SHP77 (cell line): ENCODE results near the gene OOSP3.
"Not testable (repeated sequence)": the region's sequence is repeated elsewhere in the genome, so short reads cannot be mapped to it uniquely, and the experiment has no call there.

ENCODE experiments used
- DNase-seq, 2 experiments: peaks; one replicate each; lab custom pipeline; 2025; lab: John Stamatoyannopoulos, UW

Gene OOSP3, protein sequence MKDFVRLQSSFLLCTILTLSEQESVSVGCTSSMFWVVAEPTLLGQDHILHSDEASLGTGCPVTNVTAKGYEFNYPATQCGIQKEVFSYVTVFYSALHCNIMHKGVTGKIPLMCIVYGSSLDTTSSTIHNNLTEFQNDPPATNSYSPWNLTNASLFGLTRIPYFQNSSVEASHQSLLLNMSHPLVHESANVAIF

DNA sequence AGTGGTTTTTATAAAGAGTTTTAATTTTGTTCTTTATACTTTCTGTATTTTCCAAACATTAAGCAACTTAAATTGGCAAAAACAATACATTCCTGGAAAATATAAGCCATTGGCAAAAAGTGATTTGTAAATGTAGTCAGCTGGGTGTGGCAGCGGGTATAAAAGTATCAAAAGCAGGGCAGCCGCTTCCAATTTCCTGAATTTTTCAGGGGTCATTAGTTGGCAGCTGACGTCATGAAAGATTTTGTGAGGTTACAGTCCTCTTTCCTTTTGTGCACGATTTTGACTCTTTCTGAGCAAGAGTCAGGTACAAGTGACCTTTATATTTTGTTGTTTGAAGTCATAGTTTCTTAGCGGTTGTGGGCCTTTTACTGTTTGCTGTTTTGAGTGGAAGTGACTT, at the start of gene OOSP3:
Gene OOSP3, plus strand, starts transcription at position 208 of the 400 bp plus-strand sequence. Its CDS starts 27 bp downstream, at position 235.
- no peak for DNase-seq

DNA sequence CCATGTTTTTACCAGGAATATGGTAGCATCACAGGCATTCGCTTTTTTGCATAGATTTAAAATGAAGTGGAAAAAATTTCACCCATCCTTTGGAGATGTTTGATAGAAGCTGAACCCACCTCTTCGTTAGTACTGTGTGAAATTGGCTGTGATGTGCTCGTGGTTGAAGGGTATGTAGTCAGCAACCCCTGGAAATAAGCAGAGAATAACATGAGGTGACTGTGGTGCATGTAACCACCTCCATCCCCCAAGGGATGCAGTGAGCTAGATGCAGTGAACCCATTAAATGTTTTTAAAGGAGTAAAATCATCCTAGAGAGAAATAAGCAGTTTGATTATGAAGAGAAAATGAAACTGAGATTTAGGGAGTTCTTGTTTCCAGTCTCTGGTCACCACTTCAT, 49.2 kb upstream of the OOSP3 start:
- no peak for DNase-seq

DNA sequence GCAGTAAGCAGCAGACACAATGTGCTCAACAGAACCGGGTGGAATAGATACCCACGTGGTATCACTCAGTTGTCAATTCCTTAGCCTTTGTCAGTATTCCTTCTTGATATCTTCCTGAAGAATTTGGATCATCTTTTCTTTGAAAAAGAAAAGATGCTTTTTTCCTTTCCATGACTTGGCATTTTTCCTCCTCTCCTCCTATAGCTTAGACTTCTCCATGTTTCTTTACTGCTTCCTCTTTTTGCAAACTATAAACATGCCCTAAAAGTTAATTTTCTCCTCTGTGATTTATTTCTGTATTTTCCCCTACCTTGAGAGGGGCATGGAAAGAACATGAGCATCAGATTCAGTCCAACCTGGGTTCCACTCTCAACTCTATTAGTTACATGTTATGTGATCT, 45.0 kb upstream of the OOSP3 start:
- DNase-seq: no peak

DNA sequence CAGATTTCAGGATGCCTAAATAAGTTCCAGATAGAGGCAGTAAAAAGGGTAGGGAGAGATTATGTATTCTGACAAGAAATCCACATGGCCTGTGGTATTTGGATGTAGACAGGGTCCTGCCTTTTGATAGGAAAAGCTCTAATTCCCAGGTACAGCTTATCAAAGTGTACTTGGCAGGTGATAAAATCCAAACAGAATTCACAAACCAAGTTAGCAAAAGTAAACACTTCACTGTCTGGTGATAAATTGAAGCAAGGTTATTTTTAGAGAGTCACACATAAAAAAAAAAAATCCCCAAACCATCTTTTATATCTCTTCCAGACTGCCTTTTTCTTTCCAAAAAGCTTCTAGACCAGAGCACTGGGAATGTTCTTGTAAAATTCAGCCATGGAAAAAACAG, 39.0 kb upstream of the OOSP3 start:
- no peak for DNase-seq

DNA sequence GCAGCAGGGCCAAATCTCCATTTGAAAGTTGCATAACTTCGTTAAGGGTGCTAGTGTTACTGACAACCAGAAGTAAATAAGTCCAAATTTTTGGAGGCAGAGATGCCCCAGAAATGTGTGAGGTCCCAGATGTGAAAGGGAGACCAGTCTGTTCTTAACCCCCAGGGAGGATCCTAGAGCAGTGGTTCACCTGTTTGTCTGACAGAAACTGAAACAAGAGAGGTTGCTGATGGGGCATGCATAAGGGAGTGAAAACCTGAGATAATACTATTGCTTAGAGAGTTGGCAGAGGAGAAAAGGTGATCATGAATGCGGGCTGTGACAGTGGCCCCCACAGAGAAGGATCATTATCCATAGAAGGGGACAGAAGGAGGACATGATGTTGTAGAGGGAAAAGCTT, 37.1 kb upstream of the OOSP3 start:
- no peak for DNase-seq

DNA sequence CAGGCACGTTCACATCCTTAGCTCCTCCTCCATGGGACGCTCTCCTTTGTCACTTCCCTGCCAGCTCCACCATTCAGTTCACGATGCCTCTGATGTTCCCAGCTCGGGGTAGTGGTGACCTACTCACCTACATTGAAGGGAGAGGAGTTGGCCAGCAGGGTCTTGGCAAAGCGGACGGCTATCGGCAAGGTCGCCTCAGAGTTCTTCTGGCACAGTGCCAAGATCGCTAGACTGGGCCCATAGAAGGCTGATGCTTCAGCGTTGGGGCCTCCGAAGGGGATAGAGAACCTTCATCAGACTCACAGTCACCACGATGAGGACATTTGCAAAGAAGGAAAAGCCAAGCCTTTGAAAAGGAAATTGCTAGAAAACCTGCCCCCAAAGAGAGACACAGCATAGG, 36.3 kb upstream of the OOSP3 start:
- no peak for DNase-seq

DNA sequence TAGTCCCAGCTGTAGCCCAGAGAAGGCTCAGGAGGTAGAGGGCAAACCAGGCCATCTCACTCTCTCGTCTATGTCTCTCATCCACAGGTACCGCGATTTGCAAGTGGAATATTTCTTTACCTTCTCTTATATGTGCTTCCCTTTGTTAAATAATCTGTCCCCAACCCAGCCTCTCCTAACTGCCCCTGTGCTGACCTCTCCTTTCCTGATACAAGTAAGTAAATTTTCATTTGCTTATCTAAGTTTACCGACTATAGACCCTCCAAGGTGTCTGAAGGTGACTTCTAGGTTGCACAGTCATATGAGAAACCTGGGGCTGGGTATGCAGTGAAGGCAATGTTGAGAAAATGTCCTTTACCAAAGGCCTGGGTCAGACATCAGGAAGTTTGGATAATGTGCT, 33.2 kb upstream of the OOSP3 start, which contains the start of gene CBLIF:
Gene CBLIF, minus strand, starts transcription at position 101 of the 400 bp plus-strand sequence. Its CDS starts 46 bp downstream, at position 55.
- DNase-seq: no peak

DNA sequence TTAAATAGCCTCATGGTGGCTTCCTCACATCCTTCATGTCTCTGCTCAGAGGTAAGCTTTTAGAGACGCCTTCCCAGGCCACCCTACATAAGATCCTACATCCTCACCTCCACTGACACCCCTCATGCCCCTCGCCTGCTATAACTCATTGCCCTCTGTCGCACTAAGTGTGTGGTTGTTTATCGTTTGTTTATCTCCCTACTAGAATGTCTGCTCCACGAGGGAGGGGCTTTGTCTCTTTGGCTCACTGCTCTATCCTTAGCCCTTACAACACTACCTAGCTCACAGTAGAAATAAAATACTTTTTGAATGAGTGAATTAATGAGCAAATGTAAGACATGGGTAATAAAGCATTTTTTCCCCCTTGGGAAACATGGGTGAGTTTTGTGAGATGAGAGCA, 32.0 kb upstream of the OOSP3 start:
- no peak for DNase-seq

DNA sequence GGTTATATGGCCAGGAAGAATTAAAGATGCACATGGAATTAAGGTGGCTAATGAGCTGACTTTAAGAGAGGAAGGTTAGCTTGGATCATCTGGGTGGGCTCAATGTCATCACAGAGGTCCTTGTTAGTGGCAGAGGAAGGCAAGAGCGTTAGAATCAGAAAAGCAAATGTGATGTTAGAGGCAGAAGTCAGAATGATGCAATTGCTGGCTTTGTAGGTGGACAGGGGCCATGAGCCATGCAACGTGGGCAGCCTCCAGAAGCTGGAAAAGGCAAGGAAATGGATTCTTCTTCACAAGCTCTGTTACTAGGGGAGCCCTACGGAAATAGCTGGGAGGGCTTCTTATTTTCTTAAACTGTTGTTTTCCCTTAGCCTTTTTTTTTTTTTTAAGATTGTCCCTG, 31.0 kb upstream of the OOSP3 start:
- DNase-seq: no peak

DNA sequence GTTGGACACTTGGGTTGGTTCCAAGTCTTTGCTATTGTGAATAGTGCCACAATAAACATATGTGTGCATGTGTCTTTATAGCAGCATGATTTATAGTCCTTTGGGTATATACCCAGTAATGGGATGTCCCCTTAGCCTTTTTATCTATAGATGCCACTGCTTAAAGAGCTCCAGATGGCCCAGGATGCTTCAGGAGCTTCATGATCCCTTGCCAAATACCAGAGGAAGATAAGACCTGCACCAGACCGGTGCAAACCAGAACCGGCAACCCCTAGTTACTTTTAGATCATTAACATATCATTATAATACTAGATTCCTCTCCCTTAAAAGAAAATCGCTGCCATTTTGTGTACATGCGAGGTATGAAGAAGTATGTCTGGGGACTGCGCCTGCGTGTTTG, 30.1 kb upstream of the OOSP3 start:
- not testable (repeated sequence) for DNase-seq

DNA sequence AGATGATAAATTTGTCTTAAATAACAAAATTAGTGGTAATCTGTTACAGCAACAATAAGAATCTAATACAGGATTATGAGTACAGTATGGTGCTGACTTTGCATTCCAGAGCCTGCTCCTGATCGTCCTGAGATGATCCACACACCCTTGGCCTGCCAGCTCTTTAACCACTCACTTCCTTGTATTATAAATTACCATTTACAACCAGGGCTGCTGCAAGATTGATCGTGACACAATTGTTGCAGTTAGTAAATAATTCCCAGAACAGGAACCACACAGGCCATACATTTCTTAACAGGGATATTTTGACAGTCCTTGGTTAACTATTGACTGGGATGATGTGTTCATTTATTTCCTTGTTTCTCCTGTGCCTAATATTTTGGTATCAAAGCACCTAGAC, 29.5 kb upstream of the OOSP3 start:
- no peak for DNase-seq

DNA sequence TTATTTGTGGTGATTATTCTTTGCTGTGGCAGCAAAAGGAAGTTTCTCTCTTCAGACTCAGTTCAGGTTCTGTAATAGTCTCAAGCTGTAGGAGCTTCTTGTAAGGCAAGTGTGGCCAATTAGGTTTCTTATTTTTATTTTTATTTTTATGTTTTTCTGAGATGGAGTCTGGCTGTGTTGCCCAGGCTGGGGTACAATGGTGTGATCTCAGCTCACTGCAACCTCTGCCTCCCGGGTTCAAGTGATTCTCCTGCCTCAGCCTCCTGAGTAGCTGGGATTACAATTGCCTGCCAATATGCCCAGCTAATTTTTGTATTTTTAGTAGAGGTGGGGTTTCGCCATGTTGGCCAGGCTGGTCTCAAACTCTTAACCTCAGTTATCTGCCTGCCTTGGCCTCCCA, 29.0 kb upstream of the OOSP3 start:
- DNase-seq: not testable (repeated sequence)

DNA sequence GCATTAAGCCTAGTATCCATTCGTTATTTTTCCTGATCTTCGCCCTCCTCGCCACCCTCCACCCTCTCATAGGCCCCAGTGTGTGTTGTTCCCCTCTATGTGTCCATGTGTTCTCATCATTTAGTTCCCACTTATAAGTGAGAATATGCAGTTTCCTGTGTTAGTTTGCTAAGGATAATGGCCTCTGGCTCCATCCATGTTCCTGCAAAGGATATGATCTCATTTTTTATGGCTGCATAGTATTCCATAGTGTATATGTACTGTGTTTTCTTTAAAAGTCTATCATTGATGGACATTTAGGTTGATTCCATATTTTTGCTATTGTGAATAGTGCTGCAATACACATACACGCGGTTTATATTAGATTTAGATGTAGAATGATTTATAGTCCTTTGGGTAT, 27.2 kb upstream of the OOSP3 start:
- DNase-seq: not testable (repeated sequence)

DNA sequence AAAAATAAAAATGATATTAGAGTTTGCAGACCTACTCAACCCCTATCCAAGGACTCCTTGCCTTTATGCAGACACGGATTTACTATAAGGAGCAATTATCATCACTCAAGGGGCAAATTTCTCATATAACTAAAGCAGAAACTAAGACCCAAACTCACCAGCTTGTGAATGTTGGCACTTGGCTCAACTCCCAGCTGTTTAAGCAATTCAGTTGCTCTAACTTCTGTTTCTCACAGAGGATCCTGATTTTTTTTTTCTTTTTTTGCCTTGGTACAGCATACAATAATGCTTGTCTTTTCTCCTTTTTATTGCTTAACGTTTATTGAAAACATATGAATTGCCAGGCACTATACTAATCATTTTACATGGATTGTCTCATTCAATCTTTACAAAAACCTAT, 23.7 kb upstream of the OOSP3 start:
- no peak for DNase-seq

DNA sequence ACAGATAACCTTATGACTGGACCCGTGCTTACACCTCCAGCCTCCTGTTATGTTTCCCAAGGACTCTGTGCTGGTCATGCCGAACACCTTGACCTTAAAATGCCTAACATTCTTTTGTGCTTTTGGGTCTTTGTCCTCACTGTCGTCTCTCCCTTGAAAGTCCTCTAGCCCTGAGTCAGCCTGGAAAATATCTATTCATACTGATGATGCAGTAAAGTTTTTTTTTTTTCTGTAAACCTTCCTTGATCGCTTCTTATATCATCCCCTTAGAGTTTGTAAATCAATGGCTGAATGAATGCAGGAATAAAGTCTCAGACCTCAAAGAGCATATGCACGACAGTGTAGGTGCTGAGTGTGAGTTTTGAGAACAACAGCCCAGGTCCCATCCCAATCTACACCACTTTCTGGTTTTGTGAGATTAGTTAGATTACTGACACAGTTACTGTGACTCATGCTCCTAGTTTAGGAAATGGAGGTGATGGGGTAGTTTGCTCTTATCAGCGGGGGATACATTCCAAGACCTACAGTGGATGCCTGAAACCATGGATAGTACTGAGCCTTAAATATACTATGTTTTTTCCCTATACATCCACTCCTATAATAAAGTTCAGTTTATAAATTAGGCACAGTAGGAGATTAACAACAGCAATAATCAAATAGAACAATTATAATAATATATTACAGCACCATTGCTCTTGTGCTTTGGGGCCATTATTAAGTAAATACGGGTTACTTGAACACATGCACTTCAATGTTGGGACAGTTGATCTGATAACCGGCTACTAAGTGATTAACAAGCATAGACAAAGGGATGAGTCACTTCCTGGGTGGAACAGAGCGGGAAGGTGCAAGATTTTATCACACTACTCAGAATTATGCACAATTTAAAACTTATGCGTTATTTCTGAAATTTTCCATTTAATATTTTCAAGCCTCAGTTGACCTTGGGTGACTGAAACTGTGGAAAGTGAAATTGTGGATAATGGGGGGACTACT, 20.8 kb upstream of the OOSP3 start:
- DNase-seq: no peak

DNA sequence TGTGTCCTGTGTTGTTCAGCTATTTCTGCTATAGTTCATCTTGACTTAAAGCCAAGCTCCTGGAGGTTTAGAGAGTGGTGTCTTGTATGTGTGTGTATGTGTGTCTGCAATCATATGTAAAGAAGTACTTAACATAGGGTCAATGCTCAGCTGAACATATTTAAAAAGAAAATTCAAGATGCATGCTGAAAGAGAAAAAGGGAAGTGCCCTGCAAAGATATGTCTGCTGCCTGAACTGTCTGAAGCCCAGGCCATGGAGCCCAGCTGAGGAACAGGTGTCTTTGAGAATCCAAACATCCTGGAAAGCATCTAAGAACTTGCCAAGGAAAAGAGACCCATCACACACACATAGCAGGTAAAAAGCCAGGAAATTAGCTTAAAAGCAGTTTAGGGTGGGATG, 18.9 kb upstream of the OOSP3 start:
- no peak for DNase-seq

DNA sequence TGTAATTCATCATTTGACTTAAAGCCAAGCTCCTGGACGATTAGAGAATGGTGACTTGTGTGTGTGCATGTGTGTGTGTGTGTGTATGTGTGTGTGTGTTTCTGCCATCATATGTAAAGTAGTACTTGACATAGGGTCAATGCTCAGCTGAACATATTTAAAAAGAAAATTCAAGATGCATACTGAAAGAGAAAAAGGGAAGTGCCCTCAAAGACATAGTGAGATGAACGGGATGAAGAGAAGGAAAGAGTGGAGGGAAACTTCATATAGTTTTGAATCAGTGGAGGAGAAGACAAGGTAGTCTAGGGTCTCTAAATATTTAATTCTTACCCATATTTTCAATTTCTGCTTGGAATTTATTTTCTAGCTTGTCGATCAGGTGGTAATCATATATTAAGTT, 16.3 kb upstream of the OOSP3 start:
- no peak for DNase-seq

DNA sequence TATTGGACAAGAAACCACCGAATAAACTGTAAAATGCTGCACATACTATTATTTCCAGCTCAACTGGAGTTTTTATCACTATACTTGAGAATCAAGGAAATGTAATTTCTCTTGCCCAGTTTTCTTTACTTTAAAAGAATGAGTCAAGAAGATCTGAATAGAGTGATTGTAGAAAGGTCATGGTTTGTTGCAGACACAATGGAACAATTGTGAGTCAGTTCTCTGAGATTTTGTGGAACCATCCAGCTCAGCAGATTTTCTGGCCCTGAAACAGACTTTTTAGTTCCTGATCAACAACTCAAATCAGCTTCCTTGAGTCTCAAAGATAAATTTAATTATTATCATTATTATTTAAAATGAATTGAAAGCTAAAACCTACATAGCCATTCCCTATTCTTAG, 13.6 kb upstream of the OOSP3 start:
- DNase-seq: no peak

DNA sequence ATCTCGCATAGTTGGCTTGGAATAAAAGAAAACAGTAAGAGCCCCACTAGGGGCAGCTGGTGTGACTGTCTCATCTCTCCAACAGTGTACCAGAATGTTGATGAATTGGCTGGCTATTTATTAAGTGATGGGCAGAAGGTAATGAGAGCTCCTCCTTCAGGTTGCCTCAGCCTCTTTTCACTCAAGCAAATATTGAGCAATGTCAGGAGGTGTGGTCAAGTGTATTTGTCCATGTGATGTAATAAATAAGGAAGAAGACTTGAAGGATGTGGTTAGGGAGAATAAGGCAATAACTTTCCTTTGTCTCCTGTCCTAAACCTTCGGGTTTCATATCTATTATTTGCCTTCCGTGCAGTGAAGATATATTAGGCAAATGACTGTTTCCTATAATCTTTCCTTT, 12.2 kb upstream of the OOSP3 start, which contains the start of gene TCN1:
Gene TCN1, minus strand, starts transcription at position 91 of the 400 bp plus-strand sequence. Its CDS starts 17 bp downstream, at position 74.
- no peak for DNase-seq

DNA sequence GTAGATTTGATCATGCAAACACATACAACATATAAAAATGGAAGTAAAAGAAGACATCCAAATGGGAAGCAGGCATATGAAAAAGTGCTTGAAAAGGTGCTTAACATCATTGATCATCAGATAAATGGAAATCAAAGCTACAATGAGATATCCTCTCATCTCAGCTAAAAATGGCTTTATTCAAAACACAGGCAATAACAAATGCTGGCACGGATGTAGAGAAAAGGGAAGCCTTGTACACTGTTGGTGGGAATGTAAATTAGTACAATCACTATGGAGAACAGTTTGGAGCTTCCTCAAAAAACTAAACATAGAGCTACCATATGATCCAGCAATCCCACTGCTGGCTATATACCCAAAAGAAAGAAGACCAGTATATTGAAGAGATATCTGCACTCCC, 11.7 kb upstream of the OOSP3 start:
- no peak for DNase-seq

DNA sequence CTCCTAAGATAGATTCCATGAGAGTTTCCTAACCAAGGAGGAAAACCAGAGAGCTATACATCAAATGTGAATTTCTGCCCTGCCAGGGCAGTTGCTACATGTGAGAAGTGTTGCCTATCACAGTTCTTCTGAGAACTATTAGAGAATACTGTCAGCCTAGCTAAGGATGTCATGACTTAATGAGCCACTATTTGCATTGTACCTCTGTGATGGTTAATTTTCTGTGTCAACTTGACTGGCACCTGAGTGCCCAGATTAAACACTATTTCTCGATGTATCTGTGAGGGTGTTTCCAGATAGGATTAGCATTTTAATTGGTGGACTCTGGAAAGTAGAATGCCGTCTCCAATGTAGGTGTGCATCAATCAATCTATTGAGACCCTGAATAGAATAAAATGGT, 10.6 kb upstream of the OOSP3 start:
- no peak for DNase-seq

DNA sequence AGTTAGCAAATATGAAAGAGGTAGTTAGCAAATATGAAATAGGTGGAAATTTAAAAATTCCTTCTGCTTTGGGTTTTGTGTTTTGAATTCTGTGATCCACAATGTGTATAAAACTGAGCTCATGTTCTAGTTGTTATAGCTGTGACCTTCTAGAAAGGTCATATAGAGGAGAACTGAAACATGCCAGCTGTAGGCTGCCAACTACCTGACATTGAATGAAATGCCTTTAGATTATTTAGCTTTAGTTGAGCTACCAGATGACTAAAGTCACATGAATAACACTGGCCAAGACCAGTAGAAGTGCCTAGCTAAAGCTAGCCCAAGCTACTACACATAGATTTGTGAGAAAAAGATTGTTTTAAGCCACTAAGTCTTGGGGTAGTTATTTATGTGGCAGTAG, 6.5 kb upstream of the OOSP3 start:
- no peak for DNase-seq

DNA sequence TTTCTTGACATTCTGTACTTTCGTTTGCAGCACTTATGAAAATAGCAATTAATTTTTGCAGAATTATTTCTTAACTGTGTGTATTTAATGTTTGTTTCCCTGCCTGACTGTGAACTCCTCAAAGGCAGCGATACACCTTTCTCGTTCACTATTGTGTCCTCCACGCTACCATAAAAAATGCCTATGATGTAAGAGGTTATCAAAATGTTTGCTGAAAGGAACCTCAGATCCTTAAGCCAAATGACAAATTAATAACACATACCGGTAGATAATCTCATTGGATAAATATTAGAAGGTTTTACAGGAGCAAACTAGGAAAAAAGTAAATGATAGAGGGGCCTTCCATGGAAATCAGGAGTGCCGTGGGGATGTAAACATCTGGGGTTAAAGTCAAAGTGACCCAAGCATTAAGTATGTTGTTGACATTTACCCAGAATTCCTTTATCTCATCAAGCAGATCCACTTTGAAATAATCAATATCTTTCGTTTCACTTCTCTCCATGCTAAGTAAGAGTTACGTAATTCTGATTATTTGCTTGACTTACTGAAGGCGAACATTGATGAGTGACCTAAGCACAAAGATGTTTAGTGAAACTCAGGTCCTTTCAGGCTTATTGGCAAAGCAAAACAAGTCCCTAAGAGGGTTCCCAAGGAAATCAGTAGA, 2.6 kb upstream of the OOSP3 start:
- DNase-seq: no peak
